ENCODE results near the gene POLE. TPM values are rescaled to one million over a fixed set of nuclear protein-coding genes. Genes with fewer than 3 reads are reported as not detected.
A peak's percentile ranks its signal among the peaks of the same experiment; 100 is the strongest.

The POLE gene
- total and polyA plus RNA-seq, 9 of the 15 experiments (the other 6 are each of a cell fraction or from before 2014, with no cell fraction given), result 2.4 to 154 (median 49.6) TPM

DNA sequence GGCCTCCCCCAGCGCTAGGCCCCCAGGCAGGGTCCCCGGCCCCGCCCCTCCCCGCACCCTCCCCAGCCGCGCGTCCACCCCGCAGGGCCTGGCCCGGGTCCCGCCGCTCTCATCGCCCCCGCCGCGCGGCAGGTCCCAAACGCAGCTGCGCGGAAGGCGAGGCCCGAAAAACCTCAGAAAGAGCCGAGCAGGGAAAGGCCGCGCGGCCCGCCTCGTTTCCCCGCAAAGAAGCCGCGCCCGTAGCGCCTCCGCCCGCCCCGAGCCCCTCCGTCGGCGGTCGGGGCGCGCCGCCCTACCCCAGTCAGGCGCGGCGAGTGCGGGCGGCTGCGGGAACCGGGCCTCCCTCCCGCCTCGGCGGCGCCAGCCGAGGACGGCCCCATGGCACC is 324 bp downstream of the POLE start:
- peak overlapping the region; percentile 88 to 98 for H3K9ac ChIP-seq (ENCODE audit: insufficient read depth in 1 of 2, low read depth in 2 of 2, low read length in 2 of 2)
- no peaks in the 10 kb centered on the region for H3K27me3 ChIP-seq (ENCODE audit: control insufficient read depth in 2 of 2, insufficient read depth in 2 of 2, low read length in 2 of 2)
- TF ChIP-seq MEF2A (IDR thresholded peaks at IDR 0.05; ENCODE audit: control insufficient read depth, low read depth, low read length), result no peak
- TF ChIP-seq ZBTB7A (IDR thresholded peaks at IDR 0.05; ENCODE audit: borderline replicate concordance, control insufficient read depth, low read depth, low read length), result peak; percentile 40; the same call in 1 of the 2 replicates
- no peak for TF ChIP-seq DNMT1 (IDR thresholded peaks at IDR 0.05)
- TF ChIP-seq, protein P1, sequence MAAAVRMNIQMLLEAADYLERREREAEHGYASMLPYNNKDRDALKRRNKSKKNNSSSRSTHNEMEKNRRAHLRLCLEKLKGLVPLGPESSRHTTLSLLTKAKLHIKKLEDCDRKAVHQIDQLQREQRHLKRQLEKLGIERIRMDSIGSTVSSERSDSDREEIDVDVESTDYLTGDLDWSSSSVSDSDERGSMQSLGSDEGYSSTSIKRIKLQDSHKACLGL (CRISPR knock-in tag; IDR thresholded peaks at IDR 0.05; ENCODE audit: borderline replicate concordance, poor library complexity, severe bottlenecking), result no peak
- no peak for TF ChIP-seq ZNF224 (CRISPR knock-in tag; IDR thresholded peaks at IDR 0.05)
- TF ChIP-seq PRMT5 (CRISPR knock-in tag; IDR thresholded peaks at IDR 0.05), result no peak
- TF ChIP-seq UBTF (IDR thresholded peaks at IDR 0.05; ENCODE audit: borderline replicate concordance in 1 of 2, low read depth in 2 of 2, low read length in 2 of 2), result peak in 1 of 2 experiments; percentile 86; a peak in 1 of 4 replicates
- no peak for TF ChIP-seq TEAD4 (IDR thresholded peaks at IDR 0.05; ENCODE audit: low read length)
- TF ChIP-seq TEAD4 (CRISPR knock-in tag; IDR thresholded peaks at IDR 0.05; ENCODE audit: borderline replicate concordance), result no peak
- no peak for TF ChIP-seq RFX7 (CRISPR knock-in tag; IDR thresholded peaks at IDR 0.05)
- 0 out of 4 replicates have a peak, but pooled peaks of 1 of the 2 experiments have one; percentile 26 for TF ChIP-seq SIN3A (IDR thresholded peaks at IDR 0.05; ENCODE audit: borderline replicate concordance in 2 of 2, control insufficient read depth in 1 of 2, low read depth in 2 of 2, low read length in 2 of 2)
- no peak for TF ChIP-seq FOXA1 (IDR thresholded peaks at IDR 0.05; ENCODE audit: borderline replicate concordance)
- peak; percentile 70; the same call in 1 of the 2 replicates for TF ChIP-seq ZBTB1 (CRISPR knock-in tag; IDR thresholded peaks at IDR 0.05; ENCODE audit: borderline replicate concordance, low read depth)
- peak; percentile 79 for TF ChIP-seq SIN3B (IDR thresholded peaks at IDR 0.05; ENCODE audit: low read depth)
- no peak for TF ChIP-seq HEY1 (CRISPR knock-in tag; IDR thresholded peaks at IDR 0.05; ENCODE audit: borderline replicate concordance)
- no peak for TF ChIP-seq ZNF589 (CRISPR knock-in tag; IDR thresholded peaks at IDR 0.05; ENCODE audit: low read depth)
- TF ChIP-seq ZFX (CRISPR knock-in tag; IDR thresholded peaks at IDR 0.05), result peak; percentile 58
- no peak for TF ChIP-seq MTF1 (CRISPR knock-in tag; IDR thresholded peaks at IDR 0.05; ENCODE audit: borderline replicate concordance)
- ATAC-seq (peak; percentile 79), DNase-seq (ENCODE audit: extremely low read depth in 1 of 4, low spot score in 3 of 4) (peak; percentile 41 to 80 (median 70)), FAIRE-seq (no peak)
- in situ Hi-C loops (cut with MboI), result no loop called here
- H4K20me1 ChIP-seq (replicated peaks; ENCODE audit: control insufficient read depth, insufficient read depth, low read length), result peaks cover 7% of the 10 kb centered on the region
- ChIA-PET POLR2A (interaction anchor here (0.6 to 0.7 kb wide), 2 partner anchors 24 to 150 kb away, joined by 3 to 4 read pairs; partner anchors contain the start of gene PGAM5), CTCF (ENCODE audit: low intra/inter-chr PET ratio) (no interaction called here)
- peak overlapping the region; percentile 92 for H3K4me3 ChIP-seq
- peaks cover 6% of the 10 kb centered on the region for H3K9me1 ChIP-seq (ENCODE audit: control insufficient read depth, insufficient read depth, low read length)
- peaks cover 47% of the 10 kb centered on the region for H3K36me3 ChIP-seq (ENCODE audit: control insufficient read depth, insufficient read depth, low read length)
- peaks cover 65% of the 10 kb centered on the region for H3K79me2 ChIP-seq (ENCODE audit: control insufficient read depth, insufficient read depth, low read length)
- H2AFZ ChIP-seq (ENCODE audit: low read depth, low read length), result peak overlapping the region; percentile 63; the same call in 1 of the 2 replicates
- peak overlapping the region; percentile 96 for H3K27ac ChIP-seq (ENCODE audit: extremely low read depth, low read depth, low read length)
- H3K4me2 ChIP-seq (ENCODE audit: insufficient read depth, low read length), result peak overlapping the region; percentile 94; the same call in 1 of the 2 replicates
- no TSS peak for BruUV-seq (replicated peaks)
- intact Hi-C loops (cut with micrococcal nuclease), result no loop called here
- H3K4me1 ChIP-seq (replicated peaks in 1 of 2; ENCODE audit: control insufficient read depth in 2 of 2, insufficient read depth in 2 of 2, low read length in 2 of 2), result peaks cover 14 to 29% of the 10 kb centered on the region in 2 experiments; a peak in 4 of 5 replicates
- 0% methylated on average over 2 of the region's 55 CpGs for WGBS (ENCODE audit: insufficient coverage, low coverage, missing lambda C conversion rate)
- peaks cover 9% of the 10 kb centered on the region; the same call in 1 of the 2 replicates for H3K9me3 ChIP-seq (replicated peaks; ENCODE audit: control insufficient read depth, insufficient read depth, low read depth, low read length)
